WTC11 (cell line): ENCODE measurements around the gene MYBPC2. TPM values are rescaled to one million over a fixed set of nuclear protein-coding genes. Genes with fewer than 3 reads are reported as not detected.

Source experiments
- ATAC-seq: fragments of 200-7000 bp; cut with Tn5 transposase; 2 replicates; pipeline ENCODE4 v1.10.0; 2021; ENCODE audit warnings: mild to moderate bottlenecking, moderate library complexity
- CTCF ChIA-PET: fragments of 300-600 bp; sonication (Branson Sonifier 250); formaldehyde crosslinking; loops from one replicate; lab custom pipeline; 2021; ENCODE audit warnings: antibody characterized with exemption; lab: Charles Lee
- POLR2A ChIA-PET: fragments of 350-600 bp; sonication (Branson Sonifier 250); formaldehyde crosslinking; loops from one replicate; lab custom pipeline; 2021; ENCODE audit warnings: antibody characterized with exemption; lab: Charles Lee
- DNase-seq: peaks from one replicate; pipeline ENCODE4 v3.0.0; 2021; ENCODE audit warnings: low spot score
- H3K27ac Mint-ChIP-seq: 2 replicates; pipeline ENCODE4 v1.8.0; 2021; ENCODE audit warnings: mixed read lengths
- H3K27me3 Mint-ChIP-seq: 2 replicates; pipeline ENCODE4 v1.8.0; 2021; ENCODE audit warnings: low read depth, mild to moderate bottlenecking, moderate library complexity, mixed read lengths
- H3K36me3 Mint-ChIP-seq: 2 replicates; pipeline ENCODE4 v1.8.0; 2021; ENCODE audit warnings: mixed read lengths
- H3K4me1 Mint-ChIP-seq: 2 replicates; pipeline ENCODE4 v1.8.0; 2022; ENCODE audit warnings: mixed read lengths
- H3K4me3 Mint-ChIP-seq: 2 replicates; pipeline ENCODE4 v1.8.0; 2021; ENCODE audit warnings: mild to moderate bottlenecking, moderate library complexity, mixed read lengths
- H3K9me3 Mint-ChIP-seq: 2 replicates; pipeline ENCODE4 v1.8.0; 2021; ENCODE audit warnings: mixed read lengths
- ATF1 ChIP-seq: sonication (generic); formaldehyde crosslinking; IDR thresholded peaks from 2 replicates; pipeline ENCODE4 v1.8.1; 2023; ENCODE audit warnings: mild to moderate bottlenecking, moderate library complexity, missing genetic modification reagents
- ETV6 ChIP-seq: sonication (generic); formaldehyde crosslinking; IDR thresholded peaks from 2 replicates; pipeline ENCODE4 v1.8.1; 2022; ENCODE audit warnings: mild to moderate bottlenecking, missing genetic modification reagents
- KAT7 ChIP-seq: sonication (generic); formaldehyde crosslinking; IDR thresholded peaks from 2 replicates; pipeline ENCODE4 v1.8.1; 2023; ENCODE audit warnings: missing genetic modification reagents, mild to moderate bottlenecking, borderline replicate concordance
- ZBTB21 ChIP-seq: sonication (generic); formaldehyde crosslinking; IDR thresholded peaks from 2 replicates; pipeline ENCODE4 v1.8.1; 2023; ENCODE audit warnings: mild to moderate bottlenecking, missing genetic modification reagents, borderline replicate concordance
- ZNF219 ChIP-seq: sonication (generic); formaldehyde crosslinking; IDR thresholded peaks from 2 replicates; pipeline ENCODE4 v1.8.0; 2023; ENCODE audit warnings: missing genetic modification reagents, mild to moderate bottlenecking, borderline replicate concordance
- ZNF671 ChIP-seq: fragments of 250-450 bp; sonication (Bioruptor Pico); IDR thresholded peaks from 2 replicates; pipeline ENCODE4 v1.8.0; 2021; ENCODE audit warnings: mild to moderate bottlenecking
- total RNA-seq: library from RNA; stranded (reverse); gene quantifications from 3 replicates; pipeline ENCODE4 v1.2.3, GENCODE V29; 2021
- TF ChIP-seq, protein P1 (sequence below): sonication (generic); formaldehyde crosslinking; IDR thresholded peaks from 2 replicates; pipeline ENCODE4 v1.8.0; 2023; ENCODE audit warnings: mild to moderate bottlenecking, missing genetic modification reagents
- TF ChIP-seq, protein P2 (sequence below): sonication (generic); formaldehyde crosslinking; IDR thresholded peaks from 2 replicates; pipeline ENCODE4 v1.8.1; 2022; ENCODE audit warnings: low read depth, mild to moderate bottlenecking, moderate library complexity, missing genetic modification reagents, borderline replicate concordance
- TF ChIP-seq, protein P3 (sequence below): sonication (generic); formaldehyde crosslinking; IDR thresholded peaks from 2 replicates; pipeline ENCODE4 v1.8.0; 2022; ENCODE audit warnings: mild to moderate bottlenecking, missing genetic modification reagents
- TF ChIP-seq, protein P4 (sequence below): fragments of 200-600 bp; IDR thresholded peaks from 2 replicates; pipeline ENCODE4 v1.8.0; 2022; ENCODE audit warnings: antibody characterized with exemption
- TF ChIP-seq, protein P5 (sequence below): fragments of 250-450 bp; sonication (Bioruptor Pico); IDR thresholded peaks from 2 replicates; pipeline ENCODE4 v1.8.0; 2021; ENCODE audit warnings: mild to moderate bottlenecking
- TF ChIP-seq, protein P6 (sequence below): sonication (generic); formaldehyde crosslinking; IDR thresholded peaks from 2 replicates; pipeline ENCODE4 v1.8.1; 2023; ENCODE audit warnings: mild to moderate bottlenecking, missing genetic modification reagents

MYBPC2 gene
- total RNA-seq, 1 experiment from 2014 or later: 2.6 TPM

DNA sequence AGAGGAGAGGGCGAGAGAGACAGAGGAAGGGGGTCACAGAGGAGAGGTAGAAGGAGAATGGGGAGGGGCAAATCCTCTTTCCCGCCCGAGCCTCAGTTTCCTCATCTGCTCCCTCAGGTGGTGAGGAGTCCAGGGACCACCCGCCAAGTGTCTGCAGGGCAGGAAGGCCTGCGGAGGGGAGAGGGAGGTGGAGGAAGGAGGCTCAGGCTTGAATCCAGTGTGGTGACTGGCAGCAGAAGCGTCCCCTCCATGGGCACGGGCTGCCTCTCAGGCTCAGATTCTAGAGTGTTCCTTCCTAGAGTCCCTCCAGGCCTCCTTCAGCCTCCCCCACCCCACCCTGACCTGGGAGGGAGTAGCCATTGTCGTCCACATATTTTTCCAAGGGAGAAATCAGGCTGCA is 60.5 kb downstream of the MYBPC2 start:
- CTCF ChIA-PET: interaction anchor here (1.4 kb wide), 1 partner anchor 136 kb away, joined by 3 read pairs; no protein-coding TSS in a partner anchor

DNA sequence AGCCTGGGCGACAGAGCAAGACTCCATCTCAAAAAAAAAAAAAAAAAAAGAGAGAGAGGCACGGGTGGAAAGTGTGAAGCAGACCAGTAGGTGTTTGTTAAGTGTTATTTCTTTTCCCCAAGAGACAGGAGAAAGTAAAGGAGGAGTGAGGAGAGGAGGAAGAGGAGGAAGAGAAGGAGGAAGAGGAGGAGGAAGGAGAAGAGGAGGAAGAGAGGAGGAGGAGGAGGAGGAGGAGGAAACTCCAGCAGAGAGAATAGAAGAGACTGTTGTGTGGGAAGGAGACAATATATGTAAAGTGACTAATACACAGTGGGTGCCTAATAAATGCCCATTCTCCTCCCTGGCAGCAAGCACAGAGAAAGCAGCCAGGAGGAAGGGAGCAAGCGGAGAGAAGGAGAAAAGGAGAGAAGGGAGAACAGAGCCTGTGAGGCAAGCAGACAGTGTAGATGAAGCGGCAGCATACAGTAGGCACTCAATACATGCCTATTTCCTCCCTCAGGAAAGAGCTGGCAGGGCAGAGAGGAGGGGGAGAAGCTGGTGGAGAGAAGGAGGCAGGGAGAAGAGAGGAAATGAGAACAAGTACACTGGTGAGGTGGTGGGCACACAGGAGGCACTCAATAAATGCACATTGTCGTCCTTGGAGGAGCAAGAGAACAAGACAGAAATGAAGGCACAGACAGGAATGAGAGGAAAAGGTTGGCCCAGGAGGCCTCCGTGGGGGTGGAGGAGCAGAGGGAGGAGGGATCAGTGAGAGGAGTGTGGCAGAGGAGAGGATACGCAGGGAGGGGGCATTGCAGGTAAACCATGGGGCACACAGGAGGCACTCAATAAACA is 61.7 kb downstream of the MYBPC2 start:
- Mint-ChIP-seq H3K4me1 (peaks cover 24% of the 10 kb centered on the region), H3K27me3 (peaks cover 72% of the 10 kb centered on the region), H3K9me3 (peaks cover 7% of the 10 kb centered on the region; the same call in 1 of the 2 replicates), H3K36me3 (peaks cover 7% of the 10 kb centered on the region; the same call in 1 of the 2 replicates), H3K4me3 (no peak overlapping the region), H3K27ac (no peak overlapping the region)
- POLR2A ChIA-PET: no interaction called here
- DNase-seq (no peak), ATAC-seq (no peak)
- CTCF ChIA-PET: interaction anchor here (1.2 to 1.4 kb wide), 2 partner anchors 43 to 137 kb away, joined by 3 to 4 read pairs; no protein-coding TSS in a partner anchor
- no peak for TF ChIP-seq ZNF219
- TF ChIP-seq, protein P1, sequence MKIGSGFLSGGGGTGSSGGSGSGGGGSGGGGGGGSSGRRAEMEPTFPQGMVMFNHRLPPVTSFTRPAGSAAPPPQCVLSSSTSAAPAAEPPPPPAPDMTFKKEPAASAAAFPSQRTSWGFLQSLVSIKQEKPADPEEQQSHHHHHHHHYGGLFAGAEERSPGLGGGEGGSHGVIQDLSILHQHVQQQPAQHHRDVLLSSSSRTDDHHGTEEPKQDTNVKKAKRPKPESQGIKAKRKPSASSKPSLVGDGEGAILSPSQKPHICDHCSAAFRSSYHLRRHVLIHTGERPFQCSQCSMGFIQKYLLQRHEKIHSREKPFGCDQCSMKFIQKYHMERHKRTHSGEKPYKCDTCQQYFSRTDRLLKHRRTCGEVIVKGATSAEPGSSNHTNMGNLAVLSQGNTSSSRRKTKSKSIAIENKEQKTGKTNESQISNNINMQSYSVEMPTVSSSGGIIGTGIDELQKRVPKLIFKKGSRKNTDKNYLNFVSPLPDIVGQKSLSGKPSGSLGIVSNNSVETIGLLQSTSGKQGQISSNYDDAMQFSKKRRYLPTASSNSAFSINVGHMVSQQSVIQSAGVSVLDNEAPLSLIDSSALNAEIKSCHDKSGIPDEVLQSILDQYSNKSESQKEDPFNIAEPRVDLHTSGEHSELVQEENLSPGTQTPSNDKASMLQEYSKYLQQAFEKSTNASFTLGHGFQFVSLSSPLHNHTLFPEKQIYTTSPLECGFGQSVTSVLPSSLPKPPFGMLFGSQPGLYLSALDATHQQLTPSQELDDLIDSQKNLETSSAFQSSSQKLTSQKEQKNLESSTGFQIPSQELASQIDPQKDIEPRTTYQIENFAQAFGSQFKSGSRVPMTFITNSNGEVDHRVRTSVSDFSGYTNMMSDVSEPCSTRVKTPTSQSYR (CRISPR knock-in tag): no peak
- no peak for TF ChIP-seq ZNF671 (CRISPR knock-in tag)
- TF ChIP-seq, protein P2, sequence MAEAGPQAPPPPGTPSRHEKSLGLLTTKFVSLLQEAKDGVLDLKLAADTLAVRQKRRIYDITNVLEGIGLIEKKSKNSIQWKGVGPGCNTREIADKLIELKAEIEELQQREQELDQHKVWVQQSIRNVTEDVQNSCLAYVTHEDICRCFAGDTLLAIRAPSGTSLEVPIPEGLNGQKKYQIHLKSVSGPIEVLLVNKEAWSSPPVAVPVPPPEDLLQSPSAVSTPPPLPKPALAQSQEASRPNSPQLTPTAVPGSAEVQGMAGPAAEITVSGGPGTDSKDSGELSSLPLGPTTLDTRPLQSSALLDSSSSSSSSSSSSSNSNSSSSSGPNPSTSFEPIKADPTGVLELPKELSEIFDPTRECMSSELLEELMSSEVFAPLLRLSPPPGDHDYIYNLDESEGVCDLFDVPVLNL (CRISPR knock-in tag): no peak
- no peak for TF ChIP-seq ATF1 (CRISPR knock-in tag)

More for the DNA sequence above, 60.5 kb downstream of the MYBPC2 start:
- peaks cover 84% of the 10 kb centered on the region for H3K27me3 Mint-ChIP-seq
- TF ChIP-seq ETV6 (CRISPR knock-in tag): no peak
- TF ChIP-seq KAT7 (CRISPR knock-in tag): no peak
- TF ChIP-seq, protein P3, sequence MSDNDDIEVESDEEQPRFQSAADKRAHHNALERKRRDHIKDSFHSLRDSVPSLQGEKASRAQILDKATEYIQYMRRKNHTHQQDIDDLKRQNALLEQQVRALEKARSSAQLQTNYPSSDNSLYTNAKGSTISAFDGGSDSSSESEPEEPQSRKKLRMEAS (CRISPR knock-in tag): no peak
- TF ChIP-seq, all 79 proteins: peak for 0
- H3K4me3 Mint-ChIP-seq: no peak overlapping the region
- H3K27ac Mint-ChIP-seq: no peak overlapping the region
- no peak for DNase-seq
- peaks cover 7% of the 10 kb centered on the region; the same call in 1 of the 2 replicates for H3K36me3 Mint-ChIP-seq
- POLR2A ChIA-PET: no interaction called here
- H3K4me1 Mint-ChIP-seq: peaks cover 33% of the 10 kb centered on the region
- ATAC-seq: no peak
- H3K9me3 Mint-ChIP-seq: peaks cover 7% of the 10 kb centered on the region; the same call in 1 of the 2 replicates

DNA sequence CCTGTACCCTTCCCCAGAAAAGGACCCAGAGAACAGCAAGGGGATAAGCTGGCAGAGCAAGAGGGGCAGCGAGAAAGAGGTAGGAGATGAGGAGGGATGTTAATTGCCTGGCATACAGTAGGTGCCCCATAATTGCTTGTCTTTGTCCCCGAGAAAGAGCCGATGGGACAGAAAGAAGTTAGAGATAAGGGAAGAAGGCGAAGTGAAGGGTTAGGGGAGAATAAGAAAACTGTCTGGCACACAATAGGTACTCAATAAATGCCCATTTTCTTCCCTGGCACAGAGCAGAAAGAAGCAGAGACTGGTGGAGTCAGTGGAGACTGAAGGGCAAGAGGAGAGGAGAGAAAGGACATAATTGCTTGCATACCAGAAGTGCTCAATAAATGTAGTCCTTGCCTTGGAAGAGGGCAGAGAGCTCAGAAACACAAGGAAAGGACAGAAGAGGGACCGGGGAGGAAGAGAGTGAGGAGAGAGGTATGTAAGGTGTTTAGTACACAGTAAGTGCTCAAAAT is 62.4 kb downstream of the MYBPC2 start:
- peaks cover 65% of the 10 kb centered on the region for H3K27me3 Mint-ChIP-seq

More for the DNA sequence above, 62.4 kb downstream of the MYBPC2 start:
- H3K27ac Mint-ChIP-seq: no peak overlapping the region
- DNase-seq: no peak
- peaks cover 7% of the 10 kb centered on the region; the same call in 1 of the 2 replicates for H3K36me3 Mint-ChIP-seq
- TF ChIP-seq, protein P4, sequence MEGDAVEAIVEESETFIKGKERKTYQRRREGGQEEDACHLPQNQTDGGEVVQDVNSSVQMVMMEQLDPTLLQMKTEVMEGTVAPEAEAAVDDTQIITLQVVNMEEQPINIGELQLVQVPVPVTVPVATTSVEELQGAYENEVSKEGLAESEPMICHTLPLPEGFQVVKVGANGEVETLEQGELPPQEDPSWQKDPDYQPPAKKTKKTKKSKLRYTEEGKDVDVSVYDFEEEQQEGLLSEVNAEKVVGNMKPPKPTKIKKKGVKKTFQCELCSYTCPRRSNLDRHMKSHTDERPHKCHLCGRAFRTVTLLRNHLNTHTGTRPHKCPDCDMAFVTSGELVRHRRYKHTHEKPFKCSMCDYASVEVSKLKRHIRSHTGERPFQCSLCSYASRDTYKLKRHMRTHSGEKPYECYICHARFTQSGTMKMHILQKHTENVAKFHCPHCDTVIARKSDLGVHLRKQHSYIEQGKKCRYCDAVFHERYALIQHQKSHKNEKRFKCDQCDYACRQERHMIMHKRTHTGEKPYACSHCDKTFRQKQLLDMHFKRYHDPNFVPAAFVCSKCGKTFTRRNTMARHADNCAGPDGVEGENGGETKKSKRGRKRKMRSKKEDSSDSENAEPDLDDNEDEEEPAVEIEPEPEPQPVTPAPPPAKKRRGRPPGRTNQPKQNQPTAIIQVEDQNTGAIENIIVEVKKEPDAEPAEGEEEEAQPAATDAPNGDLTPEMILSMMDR: no peak
- TF ChIP-seq ETV6 (CRISPR knock-in tag) (no peak), ZBTB21 (CRISPR knock-in tag) (no peak)
- TF ChIP-seq, protein P2 (CRISPR knock-in tag): no peak
- TF ChIP-seq, protein P5, sequence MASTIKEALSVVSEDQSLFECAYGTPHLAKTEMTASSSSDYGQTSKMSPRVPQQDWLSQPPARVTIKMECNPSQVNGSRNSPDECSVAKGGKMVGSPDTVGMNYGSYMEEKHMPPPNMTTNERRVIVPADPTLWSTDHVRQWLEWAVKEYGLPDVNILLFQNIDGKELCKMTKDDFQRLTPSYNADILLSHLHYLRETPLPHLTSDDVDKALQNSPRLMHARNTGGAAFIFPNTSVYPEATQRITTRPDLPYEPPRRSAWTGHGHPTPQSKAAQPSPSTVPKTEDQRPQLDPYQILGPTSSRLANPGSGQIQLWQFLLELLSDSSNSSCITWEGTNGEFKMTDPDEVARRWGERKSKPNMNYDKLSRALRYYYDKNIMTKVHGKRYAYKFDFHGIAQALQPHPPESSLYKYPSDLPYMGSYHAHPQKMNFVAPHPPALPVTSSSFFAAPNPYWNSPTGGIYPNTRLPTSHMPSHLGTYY: no peak
- TF ChIP-seq, protein P6, sequence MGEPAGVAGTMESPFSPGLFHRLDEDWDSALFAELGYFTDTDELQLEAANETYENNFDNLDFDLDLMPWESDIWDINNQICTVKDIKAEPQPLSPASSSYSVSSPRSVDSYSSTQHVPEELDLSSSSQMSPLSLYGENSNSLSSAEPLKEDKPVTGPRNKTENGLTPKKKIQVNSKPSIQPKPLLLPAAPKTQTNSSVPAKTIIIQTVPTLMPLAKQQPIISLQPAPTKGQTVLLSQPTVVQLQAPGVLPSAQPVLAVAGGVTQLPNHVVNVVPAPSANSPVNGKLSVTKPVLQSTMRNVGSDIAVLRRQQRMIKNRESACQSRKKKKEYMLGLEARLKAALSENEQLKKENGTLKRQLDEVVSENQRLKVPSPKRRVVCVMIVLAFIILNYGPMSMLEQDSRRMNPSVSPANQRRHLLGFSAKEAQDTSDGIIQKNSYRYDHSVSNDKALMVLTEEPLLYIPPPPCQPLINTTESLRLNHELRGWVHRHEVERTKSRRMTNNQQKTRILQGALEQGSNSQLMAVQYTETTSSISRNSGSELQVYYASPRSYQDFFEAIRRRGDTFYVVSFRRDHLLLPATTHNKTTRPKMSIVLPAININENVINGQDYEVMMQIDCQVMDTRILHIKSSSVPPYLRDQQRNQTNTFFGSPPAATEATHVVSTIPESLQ (CRISPR knock-in tag): no peak
- TF ChIP-seq, all 79 proteins: peak for 0
- peaks cover 7% of the 10 kb centered on the region; the same call in 1 of the 2 replicates for H3K9me3 Mint-ChIP-seq
- H3K4me1 Mint-ChIP-seq: peaks cover 20% of the 10 kb centered on the region
- no peak for ATAC-seq
- CTCF ChIA-PET: interaction anchor here (1.2 kb wide), 1 partner anchor 43 kb away, joined by 4 read pairs; no protein-coding TSS in a partner anchor
- POLR2A ChIA-PET: no interaction called here
- no peak overlapping the region for H3K4me3 Mint-ChIP-seq
